ENCODE data around the gene FRMD5.
A peak's percentile ranks its signal among the peaks of the same experiment; 100 is the strongest.
"Not testable (repeated sequence)": the region's sequence is repeated elsewhere in the genome, so short reads cannot be mapped to it uniquely, and the experiment has no call there.

Gene FRMD5

DNA sequence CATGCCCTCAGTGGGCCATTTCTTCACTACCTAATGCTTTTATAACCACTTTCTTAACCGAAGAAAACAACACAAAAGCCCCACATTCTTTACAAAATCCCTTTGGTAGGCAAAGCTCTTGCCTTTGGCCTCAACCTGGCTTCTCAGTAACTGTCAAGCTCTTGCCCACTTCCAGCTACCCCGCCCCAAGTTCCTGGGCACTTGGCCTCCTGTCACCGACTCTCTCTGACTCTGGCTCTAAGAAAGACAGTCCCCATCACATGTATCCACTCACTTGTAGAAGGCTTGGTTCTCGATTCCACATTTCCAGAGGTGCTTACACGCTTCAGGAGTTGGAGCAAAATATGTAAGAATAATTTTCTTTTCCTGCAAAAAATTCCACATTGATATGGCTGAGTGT, 307.2 kb downstream of the FRMD5 start:
- no peak for ATAC-seq

DNA sequence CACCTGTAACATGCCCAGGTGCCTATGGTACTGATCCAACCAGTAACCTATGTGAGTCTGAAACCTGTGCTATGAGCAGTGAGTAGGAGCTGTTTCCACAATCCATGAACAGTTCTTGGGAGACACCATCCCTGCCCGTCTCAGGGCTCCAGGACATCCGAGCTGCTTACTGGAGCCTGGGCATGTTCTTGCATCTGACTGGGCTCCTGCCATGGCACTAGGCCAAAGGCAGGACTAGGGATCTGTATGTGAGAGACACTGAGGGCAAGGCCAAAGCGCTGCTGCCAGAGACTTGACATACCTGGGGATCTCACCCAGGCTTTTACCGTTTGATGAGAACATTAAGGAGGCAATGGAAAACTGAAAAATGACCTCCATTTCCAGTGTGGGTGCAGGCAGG, 308.5 kb downstream of the FRMD5 start:
- no peak for DNase-seq
- ATAC-seq = peak; percentile 6

More for the DNA sequence above, 307.2 kb downstream of the FRMD5 start:
- no peak for DNase-seq

GRCh38 chr15:43883571-43883970, 311.5 kb downstream of the FRMD5 start:
- no peak for ATAC-seq

GRCh38 chr15:43881944-43882343, 313.1 kb downstream of the FRMD5 start:
- DNase-seq (no peak), ATAC-seq (no peak)

More at GRCh38 chr15:43883571-43883970, 311.5 kb downstream of the FRMD5 start:
- DNase-seq = no peak

GRCh38 chr15:43881245-43881644, 313.8 kb downstream of the FRMD5 start:
- DNase-seq (no peak), ATAC-seq (no peak)

- DNase-seq = no peak
- peak; percentile 16 for ATAC-seq
Measured at GRCh38 chr15:43880406-43881194, 314.5 kb downstream of the FRMD5 start.

DNA sequence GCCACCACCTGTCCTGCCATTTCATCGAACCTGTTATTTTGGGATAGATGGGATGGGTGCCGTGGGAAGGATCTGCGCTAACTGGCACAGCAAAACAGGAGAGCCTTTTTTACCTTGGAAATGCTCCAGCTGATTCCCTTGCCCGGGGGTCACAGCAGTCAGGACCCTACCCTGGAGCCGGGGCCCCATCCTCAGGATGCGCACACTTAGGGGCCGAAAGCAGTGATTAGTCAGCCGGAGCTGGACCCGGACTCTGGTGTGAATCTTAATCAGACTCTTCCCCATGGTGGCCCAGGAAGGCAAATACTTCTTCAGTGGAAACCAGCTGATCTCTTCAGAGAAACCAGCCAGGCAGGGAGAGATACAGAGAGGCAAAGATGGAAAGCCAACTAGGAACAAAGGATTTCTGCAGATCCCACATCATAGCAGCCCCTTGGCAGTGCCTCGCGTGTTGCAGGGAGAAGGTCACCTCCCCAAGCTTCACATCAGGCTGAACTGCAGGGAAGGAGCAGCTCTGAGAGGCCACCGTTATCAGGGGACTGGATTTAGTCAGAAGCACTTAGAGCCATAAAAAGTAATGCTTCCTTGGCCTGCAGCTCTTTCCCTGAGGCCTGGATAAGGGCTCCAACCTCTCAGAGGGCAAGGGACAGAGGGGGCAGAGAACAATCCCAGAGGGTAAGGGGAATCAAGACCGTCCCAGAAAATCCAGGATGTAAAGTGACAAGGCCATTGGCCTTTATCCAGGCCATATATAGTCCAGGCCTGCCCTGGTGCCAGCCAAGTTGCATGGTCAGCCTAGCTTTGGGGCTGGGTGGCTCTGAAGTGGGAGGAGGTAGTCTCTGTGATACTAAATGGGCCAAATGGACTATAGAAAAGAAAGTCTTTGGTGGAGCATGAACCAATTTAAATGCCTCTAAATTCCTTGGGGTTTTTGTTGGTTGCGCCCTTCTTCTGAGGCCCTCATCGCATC, 315.4 kb downstream of the FRMD5 start:
- ATAC-seq = no peak
- no peak for DNase-seq

DNA sequence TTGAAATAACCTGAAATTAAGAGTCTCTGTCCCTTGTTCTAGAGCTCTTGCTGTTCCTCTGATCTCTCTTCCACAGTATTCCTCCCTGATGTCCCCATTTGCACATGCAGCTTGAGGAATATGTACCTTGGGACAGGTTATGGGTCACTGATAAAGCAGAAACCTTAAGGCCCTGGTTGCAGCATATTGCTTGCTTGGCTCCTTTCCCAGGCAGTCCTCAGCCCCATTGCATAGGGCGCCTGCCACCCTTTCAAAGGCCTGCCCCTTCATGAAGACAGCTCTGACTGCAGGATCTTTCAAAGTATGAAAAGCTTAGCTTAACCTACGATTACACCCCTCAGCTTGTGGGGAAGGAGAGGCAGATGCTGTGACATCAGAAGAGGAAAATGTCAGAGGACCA, 316.6 kb downstream of the FRMD5 start:
- no peak for DNase-seq
- no peak for ATAC-seq

- ATAC-seq (no peak), DNase-seq (no peak)
Measured at GRCh38 chr15:43877371-43877770, 317.7 kb downstream of the FRMD5 start.

DNA sequence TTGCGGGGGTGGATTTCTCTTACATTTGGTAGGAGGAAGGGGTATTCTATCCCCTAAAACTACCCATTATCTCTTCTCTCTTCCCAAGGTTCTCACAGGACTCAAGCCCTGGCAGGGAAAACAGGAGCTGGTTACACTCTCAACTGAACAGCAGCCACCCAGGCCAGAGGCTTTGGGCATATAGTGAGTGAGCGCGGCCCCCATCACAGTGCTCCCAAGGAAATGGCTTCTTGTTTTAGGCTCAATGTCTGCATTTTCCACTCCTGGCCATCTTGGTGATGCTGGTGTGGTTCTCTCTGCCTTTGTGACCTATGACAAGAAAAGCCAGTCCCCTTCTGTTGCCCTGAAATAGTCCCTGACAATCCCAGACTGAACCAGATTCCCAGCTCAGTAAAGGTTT, 318.2 kb downstream of the FRMD5 start:
- no peak for DNase-seq
- no peak for ATAC-seq

DNA sequence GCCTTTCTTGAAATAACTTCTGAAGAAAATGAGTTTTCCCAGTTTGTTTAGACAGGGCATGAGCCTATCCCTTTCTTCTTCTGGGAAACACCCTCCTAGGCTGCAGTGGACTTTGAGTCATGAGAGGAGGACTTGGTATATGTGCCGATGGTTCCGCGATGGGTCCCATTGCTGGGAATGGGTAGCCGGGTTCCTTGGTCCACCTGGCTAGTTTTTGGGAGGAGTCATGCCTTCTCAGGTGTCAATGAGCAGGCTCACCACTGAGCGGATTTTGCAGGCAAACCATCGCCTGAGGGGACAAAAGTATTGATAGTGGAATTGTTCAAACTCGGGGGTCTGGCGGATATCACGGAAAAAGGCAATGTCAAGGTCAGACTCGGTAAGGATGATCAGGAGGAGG, 321.4 kb downstream of the FRMD5 start:
- DNase-seq (no peak), ATAC-seq (no peak)

- peak; percentile 61 for ATAC-seq
- DNase-seq = peak; percentile 12
Measured at GRCh38 chr15:43872416-43873020, 322.6 kb downstream of the FRMD5 start.

- ATAC-seq (no peak), DNase-seq (no peak)
Measured at GRCh38 chr15:43871835-43872234, 323.2 kb downstream of the FRMD5 start.

- DNase-seq = no peak
- ATAC-seq = no peak
Measured at GRCh38 chr15:43868406-43868805, 326.7 kb downstream of the FRMD5 start.

DNA sequence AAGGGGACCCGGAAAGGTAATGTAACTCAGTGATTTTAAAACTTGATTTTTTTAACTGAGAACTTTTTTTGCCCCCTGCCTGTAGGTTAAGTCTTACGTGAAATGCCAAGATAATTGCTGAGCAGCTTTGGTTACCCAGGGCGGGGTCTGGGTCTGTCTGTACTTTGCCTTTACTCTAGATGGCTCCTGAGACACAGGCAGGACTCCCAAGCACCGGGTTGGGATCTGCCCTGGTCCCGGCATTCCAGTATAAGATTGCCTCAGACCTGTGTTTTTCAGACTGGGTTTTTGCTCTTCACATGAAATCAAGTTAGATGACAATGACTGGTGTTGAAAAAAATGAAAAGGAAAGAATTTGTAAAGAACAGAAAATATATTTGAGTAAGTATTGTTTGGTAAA, 328.0 kb downstream of the FRMD5 start:
- no peak for ATAC-seq
- no peak for DNase-seq

DNA sequence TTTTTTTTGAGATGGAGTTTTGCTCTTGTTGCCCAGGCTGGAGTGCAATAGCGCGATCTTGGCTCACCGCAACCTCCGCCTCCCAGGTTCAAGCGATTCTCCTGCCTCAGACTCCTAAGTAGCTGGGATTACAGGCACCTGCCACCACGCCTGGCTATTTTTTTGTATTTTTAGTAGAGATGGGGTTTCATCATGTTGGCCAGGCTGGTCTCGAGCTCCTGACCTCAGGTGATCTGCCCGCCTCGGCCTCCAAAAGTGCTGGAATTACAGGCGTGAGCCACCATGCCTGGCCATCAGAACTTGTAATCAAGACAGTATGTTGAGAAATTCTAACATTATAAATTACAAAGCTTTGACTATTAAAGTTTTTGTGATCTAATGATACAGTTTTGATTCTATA, 328.4 kb downstream of the FRMD5 start:
- DNase-seq, ATAC-seq: not testable (repeated sequence)

- DNase-seq (no peak), ATAC-seq (no peak)
Measured at GRCh38 chr15:43859546-43859945, 335.5 kb downstream of the FRMD5 start.

- ATAC-seq (peak; percentile 32), DNase-seq (no peak)
Measured at GRCh38 chr15:43854801-43855200, 340.3 kb downstream of the FRMD5 start.

DNA sequence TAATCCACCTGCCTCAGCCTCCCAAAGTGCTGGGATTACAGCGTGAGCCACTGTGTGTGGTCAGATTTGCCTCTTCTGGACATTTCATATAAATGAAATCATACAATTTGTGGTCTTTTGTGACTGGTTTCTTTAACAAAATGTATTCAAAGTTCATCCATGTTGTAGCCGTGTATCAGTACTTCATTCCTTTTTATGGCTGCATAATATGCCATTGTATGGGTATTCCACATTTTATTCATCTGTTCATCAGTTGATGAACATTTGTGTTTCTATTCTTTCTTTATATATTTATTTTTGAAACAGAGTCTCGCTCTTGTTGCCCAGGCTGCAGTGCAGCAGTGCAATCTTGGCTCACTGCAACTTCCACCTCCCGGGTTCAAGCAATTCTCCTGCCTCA, 342.5 kb downstream of the FRMD5 start:
- no peak for ATAC-seq
- DNase-seq = no peak

GRCh38 chr15:43851251-43851650, 343.8 kb downstream of the FRMD5 start:
- ATAC-seq (no peak), DNase-seq (no peak)

DNA sequence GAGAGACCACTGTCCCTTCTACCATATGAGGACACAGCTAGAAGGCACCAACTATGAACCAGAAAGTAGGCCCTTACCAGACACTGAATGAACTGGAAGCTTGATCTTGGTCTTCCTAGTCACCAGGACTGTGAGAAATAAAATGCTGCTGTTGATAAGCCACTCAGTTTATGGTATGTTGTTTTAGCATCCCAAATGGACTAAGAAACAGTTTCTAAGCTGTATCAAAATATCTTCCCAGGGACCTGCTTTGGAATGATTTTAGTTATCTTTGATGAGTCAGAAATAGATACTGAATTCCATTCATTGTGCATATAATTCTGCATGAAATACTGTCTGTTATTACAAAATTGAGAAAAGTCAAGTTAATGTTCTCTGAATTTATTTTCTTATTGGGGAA, 349.6 kb downstream of the FRMD5 start:
- DNase-seq (no peak), ATAC-seq (no peak)

DNA sequence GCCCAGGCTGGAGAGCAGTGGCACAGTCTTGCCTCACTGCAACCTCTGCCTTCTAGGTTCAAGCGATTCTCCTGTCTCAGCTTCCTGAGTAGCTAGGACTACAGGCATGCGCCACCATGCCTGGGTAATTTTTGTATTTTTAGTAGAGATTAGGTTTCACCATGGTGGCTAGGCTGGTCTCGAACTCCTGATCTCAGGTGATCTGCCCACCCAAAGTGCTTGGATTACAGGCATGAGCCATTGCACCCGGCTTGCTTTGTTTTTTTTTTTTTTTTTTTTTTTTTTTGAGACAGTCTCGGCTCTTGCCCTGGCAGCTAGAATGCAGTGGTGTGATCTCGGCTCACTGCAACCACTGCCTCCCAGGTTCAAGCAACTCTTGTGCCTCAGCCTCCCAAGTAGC, 362.6 kb downstream of the FRMD5 start:
- not testable (repeated sequence) for ATAC-seq

More for the DNA sequence above, 362.6 kb downstream of the FRMD5 start:
- not testable (repeated sequence) for DNase-seq

All from stimulated activated naive CD8-positive, alpha-beta T cell treated with anti-CD3 and anti-CD28 coated beads, Interleukin-15, Interleukin-2, amounts not matched to agents 100 U/mL and 50 U/mL, for 24 hours (primary cell).